ENCODE data around the gene FBP2. TPM values are rescaled to one million over a fixed set of nuclear protein-coding genes. Genes with fewer than 3 reads are reported as not detected.

The FBP2 gene
- total RNA-seq, 2 experiments from 2014 or later, result not detected

DNA sequence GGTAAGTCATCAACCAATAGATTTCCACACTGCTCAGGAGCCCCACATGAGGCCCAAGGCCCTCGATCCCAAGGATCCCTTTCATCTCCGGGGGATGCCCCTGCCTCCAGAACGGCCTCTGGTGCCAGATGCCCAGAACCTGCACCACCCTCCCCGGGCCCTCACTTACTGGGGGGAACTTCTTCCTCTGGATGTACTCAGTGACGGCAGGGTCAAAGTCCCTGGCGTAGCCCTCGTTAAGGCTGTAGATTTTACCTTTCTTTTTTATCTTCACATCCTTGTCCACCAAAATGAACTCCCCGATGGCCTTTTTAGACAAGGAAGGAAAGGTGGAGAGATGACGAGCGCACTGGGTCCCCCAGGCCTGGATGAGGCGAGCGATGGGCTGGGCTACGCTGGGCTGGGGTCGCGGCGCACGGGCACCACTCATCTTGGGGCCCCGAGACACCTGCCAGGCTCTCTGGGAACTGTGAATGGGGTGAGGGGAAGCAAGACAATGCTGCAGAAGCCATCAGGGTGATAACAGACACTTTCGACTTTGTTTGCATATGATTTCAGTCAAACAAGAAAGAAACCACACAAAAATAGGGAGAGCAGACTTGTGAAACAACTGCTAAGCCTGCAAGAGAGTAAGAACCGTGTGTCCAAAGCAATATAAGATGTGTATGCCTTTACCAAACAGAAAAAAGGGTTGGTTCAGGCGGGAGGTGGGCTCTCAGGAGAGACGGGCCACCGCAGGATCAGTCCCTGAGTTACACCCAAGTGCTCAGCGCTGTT, 13.2 kb upstream of the FBP2 start:
- DNase-seq (no peak), ATAC-seq (ENCODE audit: poor library complexity) (no peak)
- H3K27me3 Mint-ChIP-seq, result peaks cover 21% of the 10 kb centered on the region
- CTCF ChIA-PET, result no interaction called here
- no peaks in the 10 kb centered on the region for H3K36me3 ChIP-seq (ENCODE audit: insufficient read depth, low read length)
- peaks cover 12% of the 10 kb centered on the region for H3K4me1 Mint-ChIP-seq (ENCODE audit: low read depth)
- TF ChIP-seq, protein P1, sequence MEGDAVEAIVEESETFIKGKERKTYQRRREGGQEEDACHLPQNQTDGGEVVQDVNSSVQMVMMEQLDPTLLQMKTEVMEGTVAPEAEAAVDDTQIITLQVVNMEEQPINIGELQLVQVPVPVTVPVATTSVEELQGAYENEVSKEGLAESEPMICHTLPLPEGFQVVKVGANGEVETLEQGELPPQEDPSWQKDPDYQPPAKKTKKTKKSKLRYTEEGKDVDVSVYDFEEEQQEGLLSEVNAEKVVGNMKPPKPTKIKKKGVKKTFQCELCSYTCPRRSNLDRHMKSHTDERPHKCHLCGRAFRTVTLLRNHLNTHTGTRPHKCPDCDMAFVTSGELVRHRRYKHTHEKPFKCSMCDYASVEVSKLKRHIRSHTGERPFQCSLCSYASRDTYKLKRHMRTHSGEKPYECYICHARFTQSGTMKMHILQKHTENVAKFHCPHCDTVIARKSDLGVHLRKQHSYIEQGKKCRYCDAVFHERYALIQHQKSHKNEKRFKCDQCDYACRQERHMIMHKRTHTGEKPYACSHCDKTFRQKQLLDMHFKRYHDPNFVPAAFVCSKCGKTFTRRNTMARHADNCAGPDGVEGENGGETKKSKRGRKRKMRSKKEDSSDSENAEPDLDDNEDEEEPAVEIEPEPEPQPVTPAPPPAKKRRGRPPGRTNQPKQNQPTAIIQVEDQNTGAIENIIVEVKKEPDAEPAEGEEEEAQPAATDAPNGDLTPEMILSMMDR (IDR thresholded peaks at IDR 0.05), result no peak
- intact Hi-C loops (cut with DNase I, micrococcal nuclease), result no loop called here
- no peak overlapping the region for H3K4me3 Mint-ChIP-seq
- no peaks in the 10 kb centered on the region for H3K9me3 Mint-ChIP-seq
- H3K27ac Mint-ChIP-seq, result no peak overlapping the region
- no peaks in the 10 kb centered on the region for H3K9me3 ChIP-seq (ENCODE audit: control insufficient read depth in 1 of 2, insufficient read depth in 1 of 2, low read length in 2 of 2)
- H3K27me3 ChIP-seq (ENCODE audit: control insufficient read depth in 1 of 2, insufficient read depth in 2 of 2, low read length in 2 of 2), result no peaks in the 10 kb centered on the region
- H3K4me1 ChIP-seq (ENCODE audit: insufficient read depth, low read length), result peaks cover 11% of the 10 kb centered on the region
- H3K27ac ChIP-seq (ENCODE audit: low read depth in 1 of 2, low read length in 2 of 2), result no peak overlapping the region
- no peak overlapping the region for H3K4me3 ChIP-seq (ENCODE audit: low read length)
- H3K36me3 Mint-ChIP-seq (ENCODE audit: low read depth), result peaks cover 4% of the 10 kb centered on the region
- POLR2A ChIA-PET, result no interaction called here

DNA sequence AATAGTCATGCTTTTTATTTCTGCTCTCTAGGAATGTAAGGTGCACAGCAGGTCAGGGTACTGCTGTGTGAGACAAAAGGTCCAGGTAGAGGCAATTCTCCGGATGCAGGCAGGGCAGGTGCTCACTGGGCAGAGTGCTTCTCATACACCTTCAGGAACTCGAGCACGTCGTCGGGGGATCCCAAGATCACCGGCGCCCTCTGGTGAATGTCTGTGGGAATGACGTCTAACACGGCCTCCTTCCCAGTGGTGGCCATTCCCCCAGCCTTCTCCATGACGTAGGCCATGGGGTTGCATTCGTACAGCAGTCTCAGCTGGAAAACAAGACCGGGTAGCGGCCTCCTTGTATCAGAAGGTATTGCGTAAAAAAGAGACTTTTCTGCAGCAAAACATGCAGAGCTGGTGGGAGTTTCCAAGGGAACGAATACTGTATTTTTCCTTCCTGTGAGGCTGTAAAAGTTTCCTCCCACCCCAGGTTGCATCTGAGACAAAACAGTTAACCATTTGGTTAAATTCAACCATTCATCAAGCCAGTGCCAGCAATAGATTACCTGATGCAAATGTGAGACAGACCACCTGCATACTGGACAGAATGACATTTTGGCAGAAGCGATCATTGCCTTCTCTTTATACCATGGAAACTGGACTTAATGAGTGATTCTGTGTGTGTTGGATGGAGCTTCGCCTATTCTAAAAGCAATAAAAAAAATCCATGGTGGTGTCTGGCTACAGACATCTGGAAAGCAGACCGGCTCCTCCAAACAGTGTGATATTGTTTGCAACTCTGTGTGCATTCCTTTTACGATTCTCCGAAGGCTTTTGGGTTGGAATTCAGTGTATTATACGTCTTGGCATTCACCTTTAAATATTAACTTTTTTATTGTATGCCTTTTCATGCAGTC, 9.9 kb upstream of the FBP2 start:
- no peaks in the 10 kb centered on the region for H3K9me3 Mint-ChIP-seq
- POLR2A ChIA-PET, result no interaction called here
- peaks cover 7% of the 10 kb centered on the region for H3K4me1 Mint-ChIP-seq (ENCODE audit: low read depth)
- Histone ChIP-seq H3K4me3 (ENCODE audit: low read length) (no peak overlapping the region), H3K27ac (ENCODE audit: low read depth in 1 of 2, low read length in 2 of 2) (no peak overlapping the region), H3K36me3 (ENCODE audit: insufficient read depth, low read length) (no peaks in the 10 kb centered on the region), H3K4me1 (ENCODE audit: insufficient read depth, low read length) (peaks cover 5% of the 10 kb centered on the region), H3K27me3 (ENCODE audit: control insufficient read depth in 1 of 2, insufficient read depth in 2 of 2, low read length in 2 of 2) (no peaks in the 10 kb centered on the region), H3K9me3 (ENCODE audit: control insufficient read depth in 1 of 2, insufficient read depth in 1 of 2, low read length in 2 of 2) (no peaks in the 10 kb centered on the region)
- ATAC-seq (ENCODE audit: poor library complexity) (peak; percentile 96), DNase-seq (peak; percentile 38 to 76 (median 56))
- peaks cover 6% of the 10 kb centered on the region for H3K27me3 Mint-ChIP-seq
- H3K36me3 Mint-ChIP-seq (ENCODE audit: low read depth), result no peaks in the 10 kb centered on the region
- TF ChIP-seq, protein P1 (IDR thresholded peaks at IDR 0.05), result peak; percentile 50
- CTCF ChIA-PET, result no interaction called here
- intact Hi-C loops (cut with DNase I, micrococcal nuclease), result no loop called here
- no peak overlapping the region for H3K27ac Mint-ChIP-seq
- H3K4me3 Mint-ChIP-seq, result no peak overlapping the region

DNA sequence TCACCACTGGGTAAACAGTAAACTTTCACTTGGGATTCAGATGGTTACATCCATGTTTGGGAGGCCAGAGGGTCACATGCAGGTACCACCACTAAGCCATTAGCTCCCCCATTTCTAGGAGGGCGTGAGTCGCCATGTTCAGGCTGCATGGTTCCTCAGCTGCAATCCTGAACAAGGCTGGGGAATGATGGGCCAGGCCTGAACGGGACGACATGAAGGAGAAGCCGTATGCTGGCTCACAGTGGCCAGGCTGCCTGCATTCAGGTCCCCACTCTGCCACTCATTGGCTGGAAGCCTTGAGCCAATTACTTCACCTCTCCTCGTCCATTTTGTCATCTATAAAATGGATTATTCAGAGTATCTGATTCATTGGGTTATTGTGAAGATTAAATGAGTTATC, 9.0 kb upstream of the FBP2 start:
- Histone ChIP-seq H3K9me3 (ENCODE audit: control insufficient read depth in 1 of 2, insufficient read depth in 1 of 2, low read length in 2 of 2) (no peaks in the 10 kb centered on the region), H3K27me3 (ENCODE audit: control insufficient read depth in 1 of 2, insufficient read depth in 2 of 2, low read length in 2 of 2) (no peaks in the 10 kb centered on the region), H3K36me3 (ENCODE audit: insufficient read depth, low read length) (no peaks in the 10 kb centered on the region), H3K4me3 (ENCODE audit: low read length) (no peak overlapping the region), H3K4me1 (ENCODE audit: insufficient read depth, low read length) (peaks cover 5% of the 10 kb centered on the region), H3K27ac (ENCODE audit: low read depth in 1 of 2, low read length in 2 of 2) (no peak overlapping the region)
- CTCF ChIA-PET, result no interaction called here
- TF ChIP-seq, protein P1 (IDR thresholded peaks at IDR 0.05), result no peak
- intact Hi-C loops (cut with DNase I, micrococcal nuclease), result no loop called here
- ATAC-seq (ENCODE audit: poor library complexity), result no peak
- no peak overlapping the region for H3K27ac Mint-ChIP-seq
- peaks cover 7% of the 10 kb centered on the region for H3K4me1 Mint-ChIP-seq (ENCODE audit: low read depth)
- POLR2A ChIA-PET, result no interaction called here
- no peak overlapping the region for H3K4me3 Mint-ChIP-seq
- H3K9me3 Mint-ChIP-seq, result no peaks in the 10 kb centered on the region
- DNase-seq, result no peak
- no peaks in the 10 kb centered on the region for H3K36me3 Mint-ChIP-seq (ENCODE audit: low read depth)
- peaks cover 6% of the 10 kb centered on the region for H3K27me3 Mint-ChIP-seq

Measured in CD4-positive, alpha-beta T cell (primary cell).